ENCODE data around the gene CACNA1B. TPM values are rescaled to one million over a fixed set of nuclear protein-coding genes. Genes with fewer than 3 reads are reported as not detected.

CACNA1B gene
- total RNA-seq, 1 donor from 2014 or later: 0.74 TPM

- DNase-seq (ENCODE audit: extremely low spot score in 2 of 2): no peak
- TF ChIP-seq POLR2A (IDR thresholded peaks at IDR 0.05) (no peak), POLR2AphosphoS5 (IDR thresholded peaks at IDR 0.05; ENCODE audit: insufficient read depth in 1 of 2, low read depth in 1 of 2) (no peak), CTCF (IDR thresholded peaks at IDR 0.05) (no peak)
- no peak overlapping the region for H3K4me3 ChIP-seq
- H3K27me3 ChIP-seq: no peaks in the 10 kb centered on the region
- H3K9me3 ChIP-seq: no peaks in the 10 kb centered on the region
- intact Hi-C loops (cut with DNase I): no loop called here
- no peaks in the 10 kb centered on the region for H3K36me3 ChIP-seq
- H3K27ac ChIP-seq: no peak overlapping the region
- H3K4me1 ChIP-seq: no peaks in the 10 kb centered on the region
These were observed 22.2 kb downstream of the CACNA1B start for GRCh38 chr9:137899551-137900360.

DNA sequence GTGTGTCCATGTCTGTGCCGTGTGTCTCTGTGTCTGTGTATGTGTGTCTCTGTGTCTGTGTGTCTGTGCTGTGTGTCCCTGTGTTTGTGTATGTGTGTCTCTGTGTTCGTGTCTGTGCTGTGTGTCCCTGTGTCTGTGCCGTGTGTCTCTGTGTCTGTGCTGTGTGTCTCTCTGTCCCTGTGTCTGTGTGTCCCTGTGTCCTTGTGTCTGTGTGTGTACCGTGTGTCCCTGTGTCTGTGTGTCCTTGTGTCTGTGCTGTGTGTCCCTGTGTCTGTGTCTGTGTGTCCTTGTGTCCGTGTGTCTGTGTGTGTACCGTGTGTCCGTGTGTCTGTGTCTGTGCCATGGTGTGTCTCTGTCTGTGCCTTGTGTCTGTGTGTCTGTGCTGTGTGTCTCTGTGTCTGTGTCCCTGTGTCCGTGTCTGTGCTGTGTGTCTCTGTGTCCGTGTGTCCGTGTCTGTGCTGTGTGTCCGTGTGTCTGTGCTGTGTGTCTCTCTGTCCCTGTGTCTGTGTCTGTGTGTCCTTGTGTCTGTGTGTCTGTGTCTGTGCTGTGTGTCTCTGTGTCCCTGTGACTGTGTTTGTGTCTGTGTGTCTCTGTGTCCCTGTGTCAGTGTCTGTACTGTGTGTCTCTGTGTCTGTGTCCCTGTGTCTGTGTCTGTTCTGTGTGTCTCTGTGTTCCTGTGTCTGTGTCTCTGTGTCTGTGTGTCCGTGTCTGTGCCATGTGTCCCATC is 23.2 kb downstream of the CACNA1B start:
- Histone ChIP-seq H3K9me3 (no peaks in the 10 kb centered on the region), H3K36me3 (no peaks in the 10 kb centered on the region), H3K27me3 (no peaks in the 10 kb centered on the region), H3K4me3 (no peak overlapping the region), H3K27ac (no peak overlapping the region), H3K4me1 (no peaks in the 10 kb centered on the region)
- DNase-seq (ENCODE audit: extremely low spot score in 2 of 2): peak in 1 of 2 donors; percentile 90
- no peak for TF ChIP-seq POLR2A (IDR thresholded peaks at IDR 0.05)
- TF ChIP-seq POLR2AphosphoS5 (IDR thresholded peaks at IDR 0.05; ENCODE audit: insufficient read depth in 1 of 2, low read depth in 1 of 2): no peak
- intact Hi-C loops (cut with DNase I): no loop called here

DNA sequence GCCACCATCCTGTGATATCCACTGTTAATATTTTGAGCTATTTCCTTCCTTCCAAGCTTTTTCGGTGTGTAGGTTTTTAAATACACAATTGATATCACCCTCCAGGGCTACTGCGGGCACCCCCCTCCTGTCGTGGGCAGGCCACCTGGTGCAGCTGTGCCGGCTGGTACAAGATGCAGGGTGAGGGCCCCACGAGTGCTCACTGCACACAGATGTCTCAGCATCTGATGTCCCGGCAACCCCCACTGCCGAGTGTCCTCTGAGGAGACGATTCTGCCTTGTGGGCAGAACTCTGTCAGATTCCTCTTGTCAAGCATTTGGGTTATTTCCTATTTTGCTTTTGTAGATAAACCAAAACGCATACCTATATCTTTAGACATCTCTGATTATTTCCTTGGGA is 25.1 kb downstream of the CACNA1B start:
- Histone ChIP-seq H3K9me3 (no peaks in the 10 kb centered on the region), H3K4me3 (no peak overlapping the region), H3K36me3 (no peaks in the 10 kb centered on the region), H3K27me3 (no peaks in the 10 kb centered on the region), H3K27ac (no peak overlapping the region), H3K4me1 (no peaks in the 10 kb centered on the region)
- TF ChIP-seq CTCF (IDR thresholded peaks at IDR 0.05) (no peak), POLR2AphosphoS5 (IDR thresholded peaks at IDR 0.05; ENCODE audit: insufficient read depth in 1 of 2, low read depth in 1 of 2) (no peak), POLR2A (IDR thresholded peaks at IDR 0.05) (no peak)
- intact Hi-C loops (cut with DNase I): no loop called here
- DNase-seq (ENCODE audit: extremely low spot score in 2 of 2): no peak

DNA sequence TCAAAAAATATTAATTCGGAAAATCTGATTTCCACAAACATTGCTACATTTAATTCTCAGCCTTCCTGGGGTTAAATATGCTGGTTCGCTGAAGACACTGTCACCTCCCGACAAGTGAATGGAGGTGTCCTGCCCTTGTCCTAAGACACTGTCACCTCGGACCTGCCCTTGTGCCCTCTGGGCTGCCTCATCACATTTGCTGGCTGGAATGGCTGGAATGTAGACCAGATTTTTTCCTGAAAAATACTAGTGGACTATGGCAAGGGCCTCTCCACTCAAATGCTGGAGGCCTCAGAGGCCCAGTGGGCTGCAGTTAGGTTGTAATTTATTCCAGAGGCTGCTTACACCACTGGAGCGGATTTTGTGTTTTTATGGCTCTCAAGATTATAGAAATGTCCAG is 28.2 kb downstream of the CACNA1B start:
- no peaks in the 10 kb centered on the region for H3K9me3 ChIP-seq
- intact Hi-C loops (cut with DNase I): no loop called here
- no peak overlapping the region for H3K27ac ChIP-seq
- H3K4me3 ChIP-seq: no peak overlapping the region
- H3K4me1 ChIP-seq: no peaks in the 10 kb centered on the region
- H3K27me3 ChIP-seq: no peaks in the 10 kb centered on the region
- DNase-seq (ENCODE audit: extremely low spot score in 2 of 2): no peak
- H3K36me3 ChIP-seq: no peaks in the 10 kb centered on the region
- TF ChIP-seq POLR2AphosphoS5 (IDR thresholded peaks at IDR 0.05; ENCODE audit: insufficient read depth in 1 of 2, low read depth in 1 of 2): no peak
- TF ChIP-seq POLR2A (IDR thresholded peaks at IDR 0.05): no peak
- no peak for TF ChIP-seq CTCF (IDR thresholded peaks at IDR 0.05)

DNA sequence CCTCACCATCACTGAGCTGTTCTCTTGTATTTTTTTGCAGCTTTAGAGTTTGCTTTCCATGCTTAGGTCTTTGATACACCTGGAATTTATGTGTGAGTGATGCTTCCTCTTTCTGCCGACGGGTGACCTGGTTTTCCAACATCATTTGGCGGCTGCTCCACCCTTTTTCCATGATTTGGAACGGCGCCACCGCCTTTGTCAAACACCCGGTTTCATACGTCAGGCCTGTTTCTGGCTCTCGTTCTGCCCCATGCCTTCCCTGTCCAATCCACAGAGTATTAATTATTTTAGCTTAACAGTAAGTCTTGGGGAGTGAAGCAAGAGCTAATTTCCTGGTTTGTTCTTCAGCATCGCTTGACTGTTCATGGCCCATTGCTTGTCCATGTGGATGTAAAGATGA is 30.2 kb downstream of the CACNA1B start:
- no peaks in the 10 kb centered on the region for H3K36me3 ChIP-seq
- no peak overlapping the region for H3K4me3 ChIP-seq
- H3K4me1 ChIP-seq: no peaks in the 10 kb centered on the region
- no peaks in the 10 kb centered on the region for H3K9me3 ChIP-seq
- intact Hi-C loops (cut with DNase I): no loop called here
- no peaks in the 10 kb centered on the region for H3K27me3 ChIP-seq
- peak in 1 of 2 donors; percentile 52 for DNase-seq (ENCODE audit: extremely low spot score in 2 of 2)
- no peak for TF ChIP-seq POLR2A (IDR thresholded peaks at IDR 0.05)
- TF ChIP-seq POLR2AphosphoS5 (IDR thresholded peaks at IDR 0.05; ENCODE audit: insufficient read depth in 1 of 2, low read depth in 1 of 2): no peak
- no peak for TF ChIP-seq CTCF (IDR thresholded peaks at IDR 0.05)
- no peak overlapping the region for H3K27ac ChIP-seq

All from vagina (tissue), 2 donors.